ENCODE data around the gene CPEB1. TPM values are rescaled to one million over a fixed set of nuclear protein-coding genes. Genes with fewer than 3 reads are reported as not detected.

CPEB1 gene
- total RNA-seq, 1 donor from 2014 or later, result 15.4 TPM

DNA sequence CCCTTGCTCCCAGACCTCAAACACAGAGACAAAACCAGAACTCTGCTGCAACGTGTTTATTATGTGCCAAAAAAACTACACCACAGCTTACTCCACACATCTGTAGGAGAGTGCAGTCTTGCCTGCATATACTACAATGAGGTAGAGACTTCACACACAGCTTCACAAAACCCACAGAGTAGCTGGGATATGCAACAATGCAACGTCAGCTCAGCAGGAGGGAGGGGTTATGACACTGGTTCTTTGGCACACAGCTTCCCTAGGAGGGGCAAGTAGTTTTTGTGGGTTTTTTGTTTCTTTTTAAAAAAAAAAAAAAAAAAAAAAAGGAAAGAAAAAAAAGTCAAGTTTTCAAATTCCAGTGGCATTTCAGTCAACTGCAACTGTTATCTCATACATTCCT, 104.0 kb downstream of the CPEB1 start:
- Histone ChIP-seq H3K27ac (ENCODE audit: low read depth, low read length) (peak overlapping the region; percentile 30), H3K4me1 (ENCODE audit: insufficient read depth, low read length) (peaks cover 18% of the 10 kb centered on the region), H4K20me1 (ENCODE audit: insufficient read depth, low read length) (peaks cover 17% of the 10 kb centered on the region), H3K4me2 (ENCODE audit: low read length) (peak overlapping the region; percentile 52), H3K4me3 (ENCODE audit: insufficient read depth, low read depth, low read length) (no peak overlapping the region), H3K9ac (ENCODE audit: low read length) (peak overlapping the region; percentile 44), H2AFZ (ENCODE audit: low read depth, low read length) (no peak overlapping the region), H3K36me3 (ENCODE audit: insufficient read depth, low read length) (peaks cover 8% of the 10 kb centered on the region), H3K79me2 (ENCODE audit: insufficient read depth, low read length) (peaks cover 29% of the 10 kb centered on the region), H3K9me3 (ENCODE audit: insufficient read depth, low read depth, low read length) (no peaks in the 10 kb centered on the region), H3K27me3 (ENCODE audit: insufficient read depth, low read length) (no peaks in the 10 kb centered on the region)
- TF ChIP-seq, protein P1, sequence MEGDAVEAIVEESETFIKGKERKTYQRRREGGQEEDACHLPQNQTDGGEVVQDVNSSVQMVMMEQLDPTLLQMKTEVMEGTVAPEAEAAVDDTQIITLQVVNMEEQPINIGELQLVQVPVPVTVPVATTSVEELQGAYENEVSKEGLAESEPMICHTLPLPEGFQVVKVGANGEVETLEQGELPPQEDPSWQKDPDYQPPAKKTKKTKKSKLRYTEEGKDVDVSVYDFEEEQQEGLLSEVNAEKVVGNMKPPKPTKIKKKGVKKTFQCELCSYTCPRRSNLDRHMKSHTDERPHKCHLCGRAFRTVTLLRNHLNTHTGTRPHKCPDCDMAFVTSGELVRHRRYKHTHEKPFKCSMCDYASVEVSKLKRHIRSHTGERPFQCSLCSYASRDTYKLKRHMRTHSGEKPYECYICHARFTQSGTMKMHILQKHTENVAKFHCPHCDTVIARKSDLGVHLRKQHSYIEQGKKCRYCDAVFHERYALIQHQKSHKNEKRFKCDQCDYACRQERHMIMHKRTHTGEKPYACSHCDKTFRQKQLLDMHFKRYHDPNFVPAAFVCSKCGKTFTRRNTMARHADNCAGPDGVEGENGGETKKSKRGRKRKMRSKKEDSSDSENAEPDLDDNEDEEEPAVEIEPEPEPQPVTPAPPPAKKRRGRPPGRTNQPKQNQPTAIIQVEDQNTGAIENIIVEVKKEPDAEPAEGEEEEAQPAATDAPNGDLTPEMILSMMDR (IDR thresholded peaks at IDR 0.05; ENCODE audit: insufficient read depth, low read depth, low read length), result no peak
- no peak for TF ChIP-seq EZH2 (IDR thresholded peaks at IDR 0.05; ENCODE audit: insufficient read depth, low read length)
- FAIRE-seq (no peak), DNase-seq (ENCODE audit: low read depth) (peak; percentile 93)
- peak overlapping the region; percentile 84 for H3K27ac Mint-ChIP-seq (ENCODE audit: unreplicated experiment)
- no peaks in the 10 kb centered on the region for H3K27me3 Mint-ChIP-seq (ENCODE audit: low read depth, unreplicated experiment)
- H3K36me3 Mint-ChIP-seq (ENCODE audit: low read depth, unreplicated experiment), result peaks cover 22% of the 10 kb centered on the region
- H3K4me1 Mint-ChIP-seq (ENCODE audit: low read depth, unreplicated experiment), result peaks cover 16% of the 10 kb centered on the region
- peaks cover 3% of the 10 kb centered on the region for H3K9me3 Mint-ChIP-seq (ENCODE audit: unreplicated experiment)
- H3K4me3 Mint-ChIP-seq (ENCODE audit: unreplicated experiment), result peak overlapping the region; percentile 75

DNA sequence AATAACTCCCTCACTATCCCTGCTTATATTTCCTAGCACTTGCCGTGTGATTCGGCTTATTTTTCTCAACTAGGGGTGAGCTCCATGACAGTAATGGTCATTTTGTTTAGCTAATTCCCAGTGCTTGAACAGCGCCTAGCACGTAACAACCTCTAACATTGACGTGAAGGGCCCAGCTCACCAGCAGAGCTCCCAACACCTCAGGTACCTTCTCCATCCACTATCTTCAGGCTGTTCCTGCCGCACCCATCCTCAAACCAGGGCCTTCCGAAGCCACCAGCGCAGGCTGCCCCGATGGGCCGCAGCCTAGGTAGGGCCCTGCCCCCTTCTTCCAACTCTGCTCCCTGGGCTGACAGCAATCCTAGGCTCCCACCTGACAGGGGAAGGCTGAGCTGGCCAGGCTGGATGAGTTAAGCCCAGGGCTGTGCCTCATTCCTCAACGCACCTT, 106.2 kb downstream of the CPEB1 start:
- Histone ChIP-seq H3K9ac (ENCODE audit: low read length) (peak overlapping the region; percentile 91), H3K4me1 (ENCODE audit: insufficient read depth, low read length) (peaks cover 29% of the 10 kb centered on the region), H3K79me2 (ENCODE audit: insufficient read depth, low read length) (peaks cover 50% of the 10 kb centered on the region), H2AFZ (ENCODE audit: low read depth, low read length) (peak overlapping the region; percentile 83), H3K4me2 (ENCODE audit: low read length) (peak overlapping the region; percentile 85), H3K36me3 (ENCODE audit: insufficient read depth, low read length) (peaks cover 29% of the 10 kb centered on the region), H4K20me1 (ENCODE audit: insufficient read depth, low read length) (peaks cover 39% of the 10 kb centered on the region), H3K27me3 (ENCODE audit: insufficient read depth, low read length) (no peaks in the 10 kb centered on the region), H3K4me3 (ENCODE audit: insufficient read depth, low read depth, low read length) (peak overlapping the region; percentile 100), H3K27ac (ENCODE audit: low read depth, low read length) (peak overlapping the region; percentile 77), H3K9me3 (ENCODE audit: insufficient read depth, low read depth, low read length) (no peaks in the 10 kb centered on the region)
- no peaks in the 10 kb centered on the region for H3K27me3 Mint-ChIP-seq (ENCODE audit: low read depth, unreplicated experiment)
- no peaks in the 10 kb centered on the region for H3K9me3 Mint-ChIP-seq (ENCODE audit: unreplicated experiment)
- H3K4me3 Mint-ChIP-seq (ENCODE audit: unreplicated experiment), result peak overlapping the region; percentile 97
- H3K27ac Mint-ChIP-seq (ENCODE audit: unreplicated experiment), result peak overlapping the region; percentile 97
- DNase-seq (ENCODE audit: low read depth) (peak; percentile 14), FAIRE-seq (no peak)
- peaks cover 31% of the 10 kb centered on the region for H3K36me3 Mint-ChIP-seq (ENCODE audit: low read depth, unreplicated experiment)
- H3K4me1 Mint-ChIP-seq (ENCODE audit: low read depth, unreplicated experiment), result peaks cover 25% of the 10 kb centered on the region
- TF ChIP-seq, protein P1 (IDR thresholded peaks at IDR 0.05; ENCODE audit: insufficient read depth, low read depth, low read length), result no peak
- TF ChIP-seq EZH2 (IDR thresholded peaks at IDR 0.05; ENCODE audit: insufficient read depth, low read length), result no peak
